ENCODE data around the gene PIEZO2. TPM values are rescaled to one million over a fixed set of nuclear protein-coding genes. Genes with fewer than 3 reads are reported as not detected.

The PIEZO2 gene
- total RNA-seq, 4 donors from 2014 or later: 0.18 to 3.0 (median 0.21) TPM

DNA sequence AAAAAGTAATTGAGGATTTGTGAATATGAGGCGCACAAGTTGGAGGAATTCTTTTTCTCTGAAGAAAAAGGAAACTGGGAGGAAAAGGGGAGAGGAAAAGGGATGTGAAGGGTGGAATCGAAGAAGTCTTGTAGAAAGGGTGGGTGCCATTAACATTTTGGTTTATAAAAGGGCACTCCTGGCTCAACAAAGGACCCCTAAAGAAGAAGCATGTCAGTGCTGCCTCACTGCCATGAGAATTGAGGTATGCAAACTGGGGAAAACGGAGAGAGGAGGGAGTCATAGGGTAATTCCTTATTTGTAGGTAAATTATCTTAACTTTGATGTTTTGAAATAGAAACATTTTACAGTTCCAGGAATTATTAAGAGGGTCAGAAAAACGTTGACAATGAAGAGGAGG, 416.4 kb downstream of the PIEZO2 start:
- Histone ChIP-seq H3K4me3 (no peak overlapping the region), H3K27me3 (no peaks in the 10 kb centered on the region), H3K4me1 (no peaks in the 10 kb centered on the region), H3K36me3 (no peaks in the 10 kb centered on the region), H3K27ac (no peak overlapping the region), H3K9me3 (no peaks in the 10 kb centered on the region)
- in situ Hi-C loops (cut with MboI; ENCODE audit: low sequenced_read_pairs in 4 of 4): no loop called here
- no peak for ATAC-seq
- TF ChIP-seq, protein P1, sequence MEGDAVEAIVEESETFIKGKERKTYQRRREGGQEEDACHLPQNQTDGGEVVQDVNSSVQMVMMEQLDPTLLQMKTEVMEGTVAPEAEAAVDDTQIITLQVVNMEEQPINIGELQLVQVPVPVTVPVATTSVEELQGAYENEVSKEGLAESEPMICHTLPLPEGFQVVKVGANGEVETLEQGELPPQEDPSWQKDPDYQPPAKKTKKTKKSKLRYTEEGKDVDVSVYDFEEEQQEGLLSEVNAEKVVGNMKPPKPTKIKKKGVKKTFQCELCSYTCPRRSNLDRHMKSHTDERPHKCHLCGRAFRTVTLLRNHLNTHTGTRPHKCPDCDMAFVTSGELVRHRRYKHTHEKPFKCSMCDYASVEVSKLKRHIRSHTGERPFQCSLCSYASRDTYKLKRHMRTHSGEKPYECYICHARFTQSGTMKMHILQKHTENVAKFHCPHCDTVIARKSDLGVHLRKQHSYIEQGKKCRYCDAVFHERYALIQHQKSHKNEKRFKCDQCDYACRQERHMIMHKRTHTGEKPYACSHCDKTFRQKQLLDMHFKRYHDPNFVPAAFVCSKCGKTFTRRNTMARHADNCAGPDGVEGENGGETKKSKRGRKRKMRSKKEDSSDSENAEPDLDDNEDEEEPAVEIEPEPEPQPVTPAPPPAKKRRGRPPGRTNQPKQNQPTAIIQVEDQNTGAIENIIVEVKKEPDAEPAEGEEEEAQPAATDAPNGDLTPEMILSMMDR (IDR thresholded peaks at IDR 0.05 in 4 of 5, conservative IDR thresholded peaks at IDR 0.05 in 1 of 5): no peak
- no peak for TF ChIP-seq POLR2A (IDR thresholded peaks at IDR 0.05)
- intact Hi-C loops (cut with DNase I; ENCODE audit: low total_unique reads): no loop called here
- no peak for DNase-seq

- DNase-seq (no peak), ATAC-seq (no peak)
- Histone ChIP-seq H3K4me1 (no peaks in the 10 kb centered on the region), H3K27ac (no peak overlapping the region), H3K27me3 (no peaks in the 10 kb centered on the region), H3K36me3 (no peaks in the 10 kb centered on the region), H3K9me3 (no peaks in the 10 kb centered on the region), H3K4me3 (no peak overlapping the region)
- in situ Hi-C loops (cut with MboI; ENCODE audit: low sequenced_read_pairs in 4 of 4) (no loop called here), intact Hi-C loops (cut with DNase I; ENCODE audit: low total_unique reads) (no loop called here)
- TF ChIP-seq, protein P1 (IDR thresholded peaks at IDR 0.05 in 4 of 5, conservative IDR thresholded peaks at IDR 0.05 in 1 of 5): no peak
- TF ChIP-seq POLR2A (IDR thresholded peaks at IDR 0.05): no peak
These were observed 421.9 kb downstream of the PIEZO2 start for GRCh38 chr18:10727477-10727876.

- Histone ChIP-seq H3K36me3 (no peaks in the 10 kb centered on the region), H3K27me3 (peaks cover 0 to 3% (median 0%) of the 10 kb centered on the region in 3 donors), H3K27ac (no peak overlapping the region), H3K4me1 (no peaks in the 10 kb centered on the region), H3K9me3 (no peaks in the 10 kb centered on the region), H3K4me3 (no peak overlapping the region)
- intact Hi-C loops (cut with DNase I; ENCODE audit: low total_unique reads): no loop called here
- in situ Hi-C loops (cut with MboI; ENCODE audit: low sequenced_read_pairs in 4 of 4): no loop called here
- no peak for TF ChIP-seq POLR2A (IDR thresholded peaks at IDR 0.05)
- TF ChIP-seq, protein P1 (IDR thresholded peaks at IDR 0.05 in 4 of 5, conservative IDR thresholded peaks at IDR 0.05 in 1 of 5): no peak
- ATAC-seq (no peak), DNase-seq (no peak)
These were observed 422.9 kb downstream of the PIEZO2 start for GRCh38 chr18:10726198-10727068.

- H3K4me1 ChIP-seq: no peaks in the 10 kb centered on the region
- H3K27me3 ChIP-seq: peaks cover 0 to 3% (median 0%) of the 10 kb centered on the region in 3 donors
- H3K27ac ChIP-seq: no peak overlapping the region
- TF ChIP-seq POLR2A (IDR thresholded peaks at IDR 0.05): no peak
- no peak for ATAC-seq
- no peak overlapping the region for H3K4me3 ChIP-seq
- intact Hi-C loops (cut with DNase I; ENCODE audit: low total_unique reads): no loop called here
- H3K9me3 ChIP-seq: no peaks in the 10 kb centered on the region
- H3K36me3 ChIP-seq: no peaks in the 10 kb centered on the region
- in situ Hi-C loops (cut with MboI; ENCODE audit: low sequenced_read_pairs in 4 of 4): loop anchor here in 1 of 4 donors (25.0 kb wide), 1 partner anchor 88 kb away; no protein-coding TSS in a partner anchor
- no peak for DNase-seq
These were observed 424.7 kb downstream of the PIEZO2 start for GRCh38 chr18:10724666-10725065.

GRCh38 chr18:10723496-10723895, 425.9 kb downstream of the PIEZO2 start:
- no peaks in the 10 kb centered on the region for H3K36me3 ChIP-seq
- intact Hi-C loops (cut with DNase I; ENCODE audit: low total_unique reads): no loop called here
- peaks cover 0 to 3% (median 0%) of the 10 kb centered on the region in 3 donors for H3K27me3 ChIP-seq
- no peak for DNase-seq
- no peaks in the 10 kb centered on the region for H3K9me3 ChIP-seq
- no peak for ATAC-seq
- H3K4me1 ChIP-seq: no peaks in the 10 kb centered on the region
- TF ChIP-seq POLR2A (IDR thresholded peaks at IDR 0.05): no peak
- TF ChIP-seq, protein P1 (IDR thresholded peaks at IDR 0.05 in 4 of 5, conservative IDR thresholded peaks at IDR 0.05 in 1 of 5): no peak
- no peak overlapping the region for H3K4me3 ChIP-seq
- H3K27ac ChIP-seq: no peak overlapping the region
- in situ Hi-C loops (cut with MboI; ENCODE audit: low sequenced_read_pairs in 4 of 4): loop anchor here in 1 of 4 donors (25.0 kb wide), 1 partner anchor 89 kb away; no protein-coding TSS in a partner anchor
